ENCODE results near the gene ZNF14. TPM values are rescaled to one million over a fixed set of nuclear protein-coding genes. Genes with fewer than 3 reads are reported as not detected.

ZNF14 gene
- total RNA-seq, 4 donors from 2014 or later = 5.6 to 29.1 (median 20.4) TPM

DNA sequence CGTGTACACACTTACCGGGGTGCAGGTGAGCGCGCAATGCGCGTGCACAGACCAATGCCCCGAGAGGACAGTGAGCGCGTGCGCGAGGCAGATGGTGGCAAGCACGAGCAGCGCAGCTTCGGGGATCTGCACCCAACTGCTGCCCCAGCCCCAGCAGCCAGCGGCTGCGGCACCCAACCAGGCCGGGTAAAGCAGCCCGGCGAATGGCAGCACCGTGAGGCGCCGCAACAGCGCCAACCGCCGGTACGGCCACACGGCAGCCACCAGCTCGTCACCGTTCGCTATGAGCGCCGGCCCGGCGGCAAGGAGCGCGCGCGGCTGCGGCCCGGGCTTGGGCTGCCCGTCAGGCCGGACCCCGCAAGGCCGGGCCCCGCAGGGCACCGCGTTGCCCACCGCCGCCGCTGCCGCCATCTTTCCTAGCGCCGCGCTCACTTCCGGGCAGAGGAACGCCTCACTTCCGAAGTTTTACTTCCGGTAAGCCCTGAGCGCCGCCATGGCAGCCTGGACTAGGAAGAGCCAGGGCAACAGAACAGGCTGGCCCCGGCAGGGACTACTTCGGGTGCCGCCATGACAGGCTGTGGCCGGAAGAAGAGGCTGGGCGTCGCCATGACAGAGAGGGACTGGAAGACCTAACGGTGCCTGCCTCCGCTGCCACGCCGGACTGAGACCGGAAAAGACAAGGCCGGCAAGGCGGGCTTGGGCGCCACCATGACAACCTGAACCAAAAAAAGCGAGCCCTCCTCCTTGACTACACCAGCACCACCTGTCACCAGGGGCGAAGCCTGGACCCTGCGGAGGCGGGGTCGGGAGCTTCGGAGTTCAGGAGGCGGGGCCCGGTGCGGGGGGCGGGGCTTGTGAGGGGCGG lies 69.4 kb downstream of the ZNF14 start, which contains the start of gene ATP13A1:
Gene ATP13A1, minus strand, starts transcription at position 421 of the 865 bp plus-strand sequence. Its CDS starts 10 bp downstream, at position 411.
- no peaks in the 10 kb centered on the region for H3K9me3 ChIP-seq
- peak within 1 kb of the TSS; percentile 92 to 98 for H3K27ac ChIP-seq
- H3K4me3 ChIP-seq = peak within 1 kb of the TSS; percentile 88 to 96
- peak; percentile 27 to 51 for TF ChIP-seq POLR2A (IDR thresholded peaks at IDR 0.05)
- TF ChIP-seq, protein P1, sequence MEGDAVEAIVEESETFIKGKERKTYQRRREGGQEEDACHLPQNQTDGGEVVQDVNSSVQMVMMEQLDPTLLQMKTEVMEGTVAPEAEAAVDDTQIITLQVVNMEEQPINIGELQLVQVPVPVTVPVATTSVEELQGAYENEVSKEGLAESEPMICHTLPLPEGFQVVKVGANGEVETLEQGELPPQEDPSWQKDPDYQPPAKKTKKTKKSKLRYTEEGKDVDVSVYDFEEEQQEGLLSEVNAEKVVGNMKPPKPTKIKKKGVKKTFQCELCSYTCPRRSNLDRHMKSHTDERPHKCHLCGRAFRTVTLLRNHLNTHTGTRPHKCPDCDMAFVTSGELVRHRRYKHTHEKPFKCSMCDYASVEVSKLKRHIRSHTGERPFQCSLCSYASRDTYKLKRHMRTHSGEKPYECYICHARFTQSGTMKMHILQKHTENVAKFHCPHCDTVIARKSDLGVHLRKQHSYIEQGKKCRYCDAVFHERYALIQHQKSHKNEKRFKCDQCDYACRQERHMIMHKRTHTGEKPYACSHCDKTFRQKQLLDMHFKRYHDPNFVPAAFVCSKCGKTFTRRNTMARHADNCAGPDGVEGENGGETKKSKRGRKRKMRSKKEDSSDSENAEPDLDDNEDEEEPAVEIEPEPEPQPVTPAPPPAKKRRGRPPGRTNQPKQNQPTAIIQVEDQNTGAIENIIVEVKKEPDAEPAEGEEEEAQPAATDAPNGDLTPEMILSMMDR (IDR thresholded peaks at IDR 0.05) = peak in 3 of 4 experiments; percentile 17 to 20 (median 18)
- no peaks in the 10 kb centered on the region for H3K27me3 ChIP-seq
- peaks cover 0 to 8% of the 10 kb centered on the region in 2 donors for H3K4me1 ChIP-seq
- intact Hi-C loops (cut with DNase I; ENCODE audit: low total_unique reads) = no loop called here
- DNase-seq = peak; percentile 96
- H3K36me3 ChIP-seq = no peaks in the 10 kb centered on the region

- intact Hi-C loops (cut with DNase I; ENCODE audit: low total_unique reads) = no loop called here
- Histone ChIP-seq H3K27ac (peak overlapping the region; percentile 92 to 98), H3K9me3 (no peaks in the 10 kb centered on the region), H3K27me3 (no peaks in the 10 kb centered on the region), H3K36me3 (no peaks in the 10 kb centered on the region), H3K4me3 (peak overlapping the region; percentile 88 to 96), H3K4me1 (peaks cover 0 to 8% of the 10 kb centered on the region in 2 donors)
- no peak for DNase-seq
- no peak for TF ChIP-seq POLR2A (IDR thresholded peaks at IDR 0.05)
- TF ChIP-seq, protein P1 (IDR thresholded peaks at IDR 0.05) = no peak
These were observed 70.0 kb downstream of the ZNF14 start for GRCh38 chr19:19662871-19663255.

DNA sequence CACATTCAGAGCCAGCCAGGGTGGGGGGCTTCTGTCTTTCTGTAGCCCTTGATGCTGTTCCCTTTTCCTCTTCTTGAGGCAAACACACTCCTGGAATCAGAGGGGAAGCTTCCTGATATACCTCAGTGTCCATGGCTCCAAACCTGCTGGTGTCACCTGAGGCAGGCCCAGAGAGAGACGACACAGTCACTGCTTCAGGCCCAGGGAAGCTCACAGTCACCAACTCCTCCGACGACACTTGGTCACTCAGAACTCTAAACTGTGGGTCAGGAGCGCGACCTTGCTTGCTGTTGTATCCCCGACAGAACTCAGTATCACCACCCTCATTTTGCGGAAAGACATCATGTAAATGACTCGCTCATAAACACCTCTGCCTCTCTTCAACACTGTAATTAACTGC lies 70.6 kb downstream of the ZNF14 start:
- no peak for DNase-seq
- peaks cover 0 to 8% of the 10 kb centered on the region in 2 donors for H3K4me1 ChIP-seq
- H3K9me3 ChIP-seq = no peaks in the 10 kb centered on the region
- no peak overlapping the region for H3K27ac ChIP-seq
- H3K27me3 ChIP-seq = no peaks in the 10 kb centered on the region
- intact Hi-C loops (cut with DNase I; ENCODE audit: low total_unique reads) = no loop called here
- no peak for TF ChIP-seq POLR2A (IDR thresholded peaks at IDR 0.05)
- TF ChIP-seq, protein P1 (IDR thresholded peaks at IDR 0.05) = no peak
- peak overlapping the region in 1 of 2 donors; percentile 96 for H3K4me3 ChIP-seq
- H3K36me3 ChIP-seq = no peaks in the 10 kb centered on the region

DNA sequence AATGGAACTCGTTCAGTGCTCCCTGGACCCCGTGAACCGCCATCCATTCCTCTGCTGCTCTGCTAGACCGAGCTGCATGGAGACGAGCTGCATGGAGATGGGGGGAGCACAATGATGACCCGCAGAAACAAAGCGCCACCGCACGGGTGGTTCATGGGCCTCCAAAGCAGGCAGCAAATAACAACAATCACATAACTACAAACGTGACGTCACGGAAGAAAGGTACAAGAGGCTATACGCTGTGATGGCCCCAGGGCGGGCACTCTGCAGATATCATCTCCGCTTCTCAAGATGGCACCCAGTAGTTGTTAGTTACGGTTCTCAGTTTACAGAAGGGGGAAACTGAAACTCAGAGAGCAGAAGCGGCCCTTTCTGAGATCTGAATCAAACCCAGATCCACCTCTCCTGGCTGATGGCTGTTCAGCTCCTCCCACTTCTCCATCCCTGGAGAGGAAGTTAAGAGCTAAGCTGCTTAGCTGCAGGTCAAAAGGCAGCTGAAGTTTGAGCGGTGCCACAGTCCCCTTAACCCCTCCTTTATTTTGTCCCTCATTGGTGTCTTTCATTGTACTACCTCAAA lies 71.1 kb downstream of the ZNF14 start:
- no peak for TF ChIP-seq POLR2A (IDR thresholded peaks at IDR 0.05)
- TF ChIP-seq, protein P1 (IDR thresholded peaks at IDR 0.05) = no peak

More for the DNA sequence above, 71.1 kb downstream of the ZNF14 start:
- DNase-seq = no peak
- intact Hi-C loops (cut with DNase I; ENCODE audit: low total_unique reads) = no loop called here
- Histone ChIP-seq H3K9me3 (no peaks in the 10 kb centered on the region), H3K27me3 (no peaks in the 10 kb centered on the region), H3K36me3 (no peaks in the 10 kb centered on the region), H3K27ac (no peak overlapping the region), H3K4me1 (peaks cover 0 to 8% of the 10 kb centered on the region in 2 donors), H3K4me3 (no peak overlapping the region)
